Retinal pigment epithelial cell (primary cell): Measurements from ENCODE around the gene HSD17B1.

Source experiments
- DNase-seq: peaks from one replicate; pipeline ENCODE4 v3.0.0-alpha.2; 2010; ENCODE audit warnings: low read depth
- H3K4me3 ChIP-seq: 2 replicates; pipeline ENCODE4 v1.5.1; 2011; ENCODE audit warnings: mild to moderate bottlenecking, low read length, control low read depth, moderate library complexity
- CTCF ChIP-seq: conservative IDR thresholded peaks from 2 replicates; pipeline ENCODE4 v1.5.1; 2011; ENCODE audit warnings: low read depth, low read length, control low read depth, inconsistent platforms

HSD17B1 gene

GRCh38 chr17:42512733-42513251 is 39.9 kb upstream of the HSD17B1 start:
- no peak for TF ChIP-seq CTCF

GRCh38 chr17:42513686-42514085 is 39.0 kb upstream of the HSD17B1 start:
- H3K4me3 ChIP-seq: no peak overlapping the region
- TF ChIP-seq CTCF: no peak
- DNase-seq: no peak

More at GRCh38 chr17:42512733-42513251, 39.9 kb upstream of the HSD17B1 start:
- no peak for DNase-seq
- no peak overlapping the region for H3K4me3 ChIP-seq

DNA sequence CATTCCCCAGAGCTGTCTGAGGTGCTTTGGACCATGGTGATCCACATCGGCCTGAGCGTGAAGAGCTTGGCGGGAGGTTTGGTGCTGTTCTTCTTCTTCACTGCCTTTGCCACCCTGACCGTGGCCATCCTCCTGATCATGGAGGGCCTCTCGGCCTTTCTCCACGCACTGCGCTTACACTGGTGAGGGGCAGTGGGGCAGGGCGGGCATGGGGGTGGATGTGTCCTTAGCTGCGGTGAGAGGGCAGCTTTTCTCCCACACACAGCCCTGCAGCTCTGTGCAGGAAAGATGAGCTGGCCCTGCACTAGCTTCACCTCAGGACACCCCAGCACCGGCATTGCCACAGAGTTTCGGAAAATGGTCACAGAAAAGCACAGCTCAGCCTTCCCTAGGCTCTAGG is 38.4 kb upstream of the HSD17B1 start:
- no peak for TF ChIP-seq CTCF
- DNase-seq: no peak
- H3K4me3 ChIP-seq: no peak overlapping the region

DNA sequence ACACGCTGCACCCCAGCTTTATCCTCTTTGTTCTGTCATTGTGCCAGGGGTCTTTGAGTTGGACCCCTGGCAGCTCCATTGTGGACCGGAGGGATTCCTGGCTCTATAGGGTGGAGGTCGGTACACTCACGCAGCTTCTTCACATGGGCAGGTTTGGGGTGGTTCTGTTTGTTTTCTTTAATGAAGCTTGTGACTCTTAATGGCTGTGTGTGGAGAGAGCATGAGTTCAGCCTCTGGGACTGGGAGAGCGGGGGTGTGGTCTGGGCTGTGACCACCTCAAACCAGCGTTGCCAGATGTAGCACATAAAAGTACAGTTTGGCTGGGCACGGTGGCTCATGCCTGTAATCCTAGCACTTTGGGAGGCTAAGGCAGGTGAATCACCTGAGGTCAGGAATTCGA is 37.9 kb upstream of the HSD17B1 start:
- TF ChIP-seq CTCF: no peak
- no peak overlapping the region for H3K4me3 ChIP-seq
- no peak for DNase-seq

DNA sequence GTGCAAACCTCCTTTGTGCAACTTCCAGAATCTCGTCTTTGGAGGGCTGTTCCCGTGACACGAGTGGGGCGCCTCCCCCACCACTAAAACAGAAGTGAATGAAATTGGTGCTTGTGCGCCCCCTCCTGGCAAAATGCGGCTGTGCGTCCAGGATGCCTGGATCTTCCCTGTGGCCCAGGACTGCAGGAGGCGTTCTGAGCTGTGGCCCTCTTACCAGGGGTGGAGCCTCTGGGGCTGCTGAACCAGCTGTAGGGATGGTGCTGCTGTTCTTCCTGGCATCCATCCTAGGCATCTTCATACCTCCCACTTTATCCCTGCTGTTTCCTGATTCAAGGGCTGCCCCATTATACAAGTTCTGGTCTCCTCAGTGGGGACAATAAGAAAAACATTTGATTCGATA is 35.2 kb upstream of the HSD17B1 start:
- peak; percentile 89 for TF ChIP-seq CTCF
- no peak overlapping the region for H3K4me3 ChIP-seq
- DNase-seq: no peak

DNA sequence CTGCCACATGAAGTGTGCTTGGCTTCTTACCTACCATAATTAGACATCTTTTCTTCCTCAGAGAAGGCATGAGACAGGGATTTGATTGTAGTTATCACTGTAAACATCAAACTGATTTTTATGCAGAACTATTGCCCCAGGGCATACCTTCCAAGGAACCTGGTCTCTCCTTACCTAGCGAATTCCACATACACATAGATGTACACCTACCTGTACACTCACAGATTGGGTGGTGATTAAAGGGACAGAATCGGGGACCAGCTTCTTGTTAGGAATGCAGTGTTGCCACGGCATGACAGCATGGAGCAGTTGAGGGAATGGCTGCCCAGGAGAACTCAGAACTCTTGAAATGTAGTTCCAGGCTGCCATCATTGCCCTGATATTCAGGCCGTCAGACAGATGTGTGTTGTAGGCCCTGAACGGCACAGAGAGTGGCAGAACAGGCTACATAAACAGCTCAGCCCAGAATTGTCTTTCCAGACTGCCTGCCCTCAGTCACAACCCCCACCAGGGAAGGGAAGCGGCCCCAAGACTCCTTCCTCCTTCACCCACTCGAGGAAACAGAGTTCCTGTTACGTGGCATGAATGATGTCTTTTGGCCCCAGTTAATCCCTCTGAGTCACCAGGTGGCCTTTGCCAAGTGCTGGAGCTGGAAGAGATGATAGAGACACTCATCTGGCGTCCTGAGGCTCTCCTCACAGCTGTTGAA is 34.5 kb upstream of the HSD17B1 start:
- peak; percentile 76 for DNase-seq
- TF ChIP-seq CTCF: no peak
- H3K4me3 ChIP-seq: no peak overlapping the region
